DLD1 (cell line): ENCODE results near the gene ZNF618.

ENCODE experiments used
- in situ Hi-C: cut with HindIII; loops from 2 replicates; pipeline ENCODE4 v1.10.0; 2017; ENCODE audit warnings: low sequenced_read_pairs

ZNF618 gene

DNA sequence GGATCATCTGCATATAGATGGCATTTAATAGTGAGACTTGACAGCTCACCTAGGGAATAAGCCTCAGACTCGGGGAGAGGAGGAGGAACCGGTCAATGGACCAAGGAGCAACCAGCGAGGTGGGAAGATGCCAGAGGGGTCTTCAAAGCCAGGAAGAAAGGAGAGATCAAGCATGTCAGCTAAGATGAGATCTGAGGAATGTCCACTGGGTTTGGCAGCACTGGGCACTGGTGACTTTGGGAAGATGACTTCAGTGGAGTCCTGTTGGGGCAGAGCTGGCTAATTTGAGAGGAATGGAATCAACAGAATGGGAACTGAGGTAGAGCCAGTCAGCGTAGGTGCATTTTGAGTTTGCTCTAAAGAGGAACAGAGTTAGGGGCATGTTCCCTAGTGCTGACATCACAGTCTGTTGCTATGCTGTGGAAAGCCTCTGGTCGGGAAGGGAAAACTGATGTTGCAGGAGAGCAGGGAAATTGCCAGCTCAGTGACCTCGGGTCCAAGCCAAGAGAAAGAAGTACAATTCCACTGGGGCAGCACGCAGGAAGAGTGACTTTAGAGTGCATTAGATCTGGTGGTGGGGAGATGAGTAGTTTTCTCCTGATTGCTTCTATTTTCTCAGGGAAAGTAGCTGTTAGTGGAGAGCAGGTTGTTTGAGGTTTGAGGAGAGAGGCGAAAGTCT lies 56.9 kb downstream of the ZNF618 start:
- in situ Hi-C loops = no loop called here

DNA sequence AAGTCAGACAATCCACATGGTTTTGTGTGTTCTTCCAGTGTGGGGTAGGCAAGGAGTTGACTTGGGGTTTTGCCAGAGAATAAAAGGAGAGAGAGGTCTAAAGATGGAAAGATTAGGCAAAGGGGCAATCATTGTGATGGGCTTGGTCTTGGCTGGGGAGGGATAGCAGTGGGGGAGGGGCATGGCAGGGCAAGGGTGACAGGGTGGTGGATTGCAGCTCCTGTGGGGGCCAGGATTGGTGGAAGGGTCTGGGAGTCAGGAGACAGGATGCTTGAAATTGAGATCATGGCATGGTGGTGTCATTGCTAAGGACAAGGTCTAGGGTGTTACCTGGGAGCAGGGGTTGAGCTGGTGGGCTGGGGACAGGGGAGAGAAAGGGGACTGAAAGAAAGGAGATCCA lies 57.6 kb downstream of the ZNF618 start:
- in situ Hi-C loops = no loop called here

DNA sequence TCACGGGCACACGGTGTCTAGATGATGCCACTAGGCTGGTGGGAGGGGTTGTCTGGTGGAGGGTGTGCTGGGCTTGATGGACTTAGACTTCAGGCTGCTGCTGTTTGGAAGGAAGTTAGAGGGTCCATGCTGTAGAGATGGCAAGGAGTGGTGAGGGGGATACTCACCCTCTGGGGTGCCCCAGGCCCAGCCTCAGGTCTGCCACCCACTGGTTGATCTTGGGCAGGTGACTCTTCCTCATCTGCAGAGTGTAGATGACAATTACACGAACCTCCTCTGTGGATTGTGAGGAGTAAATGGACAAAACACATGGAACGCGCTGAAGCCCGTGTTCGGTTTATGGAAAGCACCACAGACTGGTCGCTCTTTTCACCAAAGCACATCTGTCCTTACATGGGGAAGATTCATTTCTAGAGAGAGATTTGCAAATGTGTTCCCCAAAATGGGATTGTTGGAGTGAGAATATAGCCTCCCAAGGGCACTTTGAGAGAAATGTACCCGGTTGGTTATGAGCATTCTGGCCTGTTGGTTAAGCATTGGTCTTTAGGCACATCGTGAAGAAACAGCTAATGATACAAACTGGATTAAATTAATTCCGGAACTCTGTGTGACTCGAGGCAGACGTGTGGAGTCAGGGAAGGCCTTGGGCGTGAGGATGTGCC lies 58.2 kb downstream of the ZNF618 start:
- in situ Hi-C loops = no loop called here

DNA sequence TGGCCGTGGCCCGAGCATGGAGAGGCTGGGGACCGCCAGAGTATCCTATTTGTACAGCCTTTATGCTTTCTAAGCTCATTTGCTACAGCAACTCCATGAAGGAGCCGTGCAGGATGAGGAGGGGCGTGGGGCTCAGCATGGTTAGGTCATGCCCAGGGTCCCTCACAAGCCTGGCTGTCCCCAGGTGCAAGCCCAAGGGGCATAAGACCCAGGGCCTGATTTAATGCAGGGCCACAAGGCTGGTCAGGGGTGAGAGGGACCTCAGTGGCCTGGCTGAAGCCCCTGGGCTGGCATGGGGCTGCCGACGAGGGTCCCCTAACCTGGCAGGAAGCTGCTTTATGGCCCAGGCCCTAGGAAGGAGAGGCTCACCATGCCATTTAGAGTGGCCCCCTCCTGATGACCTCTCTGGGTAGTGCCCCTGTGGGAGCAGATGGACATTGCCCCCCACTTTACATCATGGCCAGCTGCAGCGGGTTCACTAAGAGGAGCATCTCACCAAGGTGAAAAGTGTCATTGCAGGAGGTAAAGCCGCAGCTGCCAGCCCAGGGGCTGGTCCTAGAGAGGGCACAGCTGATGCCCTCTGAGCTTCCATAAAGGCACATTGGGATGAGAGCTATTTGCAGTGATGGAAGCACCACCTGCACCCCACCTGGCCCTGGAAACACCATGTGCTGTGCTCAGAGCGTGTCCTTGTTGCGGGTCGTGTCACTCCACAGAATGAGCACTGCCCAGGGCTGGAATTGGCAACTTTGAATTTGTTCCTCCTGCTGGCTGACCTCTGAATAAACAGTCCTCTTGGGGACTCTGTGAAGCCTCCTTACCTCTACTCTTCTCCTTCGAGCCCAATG lies 58.9 kb downstream of the ZNF618 start:
- in situ Hi-C loops = no loop called here

DNA sequence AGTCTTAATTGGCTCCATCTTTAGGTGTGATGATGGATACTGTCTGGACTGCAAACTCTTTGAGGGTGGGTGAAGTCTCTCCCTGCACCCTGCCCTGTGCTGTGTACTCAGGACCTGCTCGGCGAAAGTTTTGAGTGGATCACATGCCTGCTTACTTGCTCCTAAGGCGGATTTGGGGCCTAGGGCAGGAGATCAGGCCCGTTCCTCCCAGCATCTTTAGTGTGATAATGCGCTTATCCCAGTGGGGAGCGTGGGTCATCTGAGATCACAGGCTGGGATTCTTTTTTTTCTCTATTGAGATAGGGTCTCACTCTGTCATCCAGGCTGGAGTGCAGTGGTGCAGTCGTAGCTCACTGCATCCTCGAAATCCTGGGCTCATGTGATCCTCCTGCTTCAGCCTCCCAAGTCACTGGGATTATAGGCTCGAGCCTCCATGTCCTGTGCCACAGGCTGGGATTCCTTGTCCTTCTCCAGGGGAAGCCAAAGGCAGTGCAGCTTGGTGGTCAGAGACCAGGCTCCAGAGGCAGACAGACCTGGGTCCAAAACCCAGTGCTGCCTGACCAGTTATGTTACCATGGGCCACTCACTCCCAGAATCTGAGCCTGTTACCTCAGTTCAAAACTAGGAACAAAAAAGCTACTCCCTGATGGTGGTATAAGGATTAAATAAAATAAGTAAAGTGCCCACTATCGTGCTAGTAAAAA lies 59.7 kb downstream of the ZNF618 start:
- in situ Hi-C loops = no loop called here

DNA sequence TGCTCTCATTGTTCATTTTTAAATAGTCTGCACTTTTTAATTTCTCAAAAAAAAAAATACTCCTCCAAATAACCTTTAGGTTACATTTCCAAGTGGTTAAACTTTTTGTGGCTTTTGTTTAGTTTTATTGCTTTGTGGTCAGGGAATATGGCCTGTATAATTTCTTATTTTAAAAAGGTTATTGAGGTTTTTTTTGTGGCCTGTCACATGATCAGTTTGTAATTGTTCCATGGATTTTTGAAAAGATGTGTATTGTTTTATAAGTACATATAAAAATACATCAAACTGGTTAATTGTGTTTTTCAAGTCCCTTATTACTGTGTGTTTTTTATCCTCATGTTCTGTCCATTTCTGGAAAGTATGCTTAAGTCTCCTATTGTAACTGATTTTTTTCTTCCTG lies 64.0 kb downstream of the ZNF618 start:
- in situ Hi-C loops = no loop called here

DNA sequence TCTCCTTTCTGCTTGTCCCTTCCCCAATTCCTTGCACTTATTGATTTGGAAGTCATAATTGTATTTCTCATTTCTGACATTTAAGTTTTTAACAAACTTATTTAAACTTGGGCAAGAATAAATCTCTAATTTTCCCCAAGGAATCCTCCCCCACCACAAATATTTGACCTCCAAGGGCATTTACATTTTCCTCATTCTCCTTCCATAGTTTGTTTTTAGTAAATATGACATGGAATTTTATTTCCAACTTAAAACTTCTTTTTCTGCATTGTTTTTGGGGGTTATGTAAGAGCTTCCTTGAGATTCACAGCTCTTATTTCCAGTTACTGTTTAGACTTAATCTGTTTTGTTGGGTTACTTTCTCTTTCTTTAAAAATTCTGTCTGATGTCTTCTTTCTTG lies 64.9 kb downstream of the ZNF618 start:
- in situ Hi-C loops = no loop called here

DNA sequence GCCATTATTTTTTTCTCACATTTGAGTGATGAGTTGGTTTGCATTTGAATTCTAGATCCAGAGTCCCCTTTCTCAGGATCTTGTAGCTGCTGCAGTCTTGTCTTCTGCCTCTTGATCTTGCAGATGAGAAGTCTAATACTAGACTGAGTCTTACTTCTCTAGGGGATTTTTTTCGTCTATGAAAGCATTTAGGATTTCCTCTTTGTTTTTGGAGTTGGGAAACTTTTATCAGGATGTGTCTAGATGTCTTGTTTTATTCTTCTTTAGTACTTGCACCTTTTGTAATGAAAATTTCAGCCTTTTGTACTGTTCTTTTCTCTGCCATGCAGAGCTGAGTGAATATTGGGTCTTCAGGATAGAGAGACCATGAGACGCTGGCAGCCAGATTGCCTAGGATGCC lies 65.4 kb downstream of the ZNF618 start:
- in situ Hi-C loops = no loop called here

DNA sequence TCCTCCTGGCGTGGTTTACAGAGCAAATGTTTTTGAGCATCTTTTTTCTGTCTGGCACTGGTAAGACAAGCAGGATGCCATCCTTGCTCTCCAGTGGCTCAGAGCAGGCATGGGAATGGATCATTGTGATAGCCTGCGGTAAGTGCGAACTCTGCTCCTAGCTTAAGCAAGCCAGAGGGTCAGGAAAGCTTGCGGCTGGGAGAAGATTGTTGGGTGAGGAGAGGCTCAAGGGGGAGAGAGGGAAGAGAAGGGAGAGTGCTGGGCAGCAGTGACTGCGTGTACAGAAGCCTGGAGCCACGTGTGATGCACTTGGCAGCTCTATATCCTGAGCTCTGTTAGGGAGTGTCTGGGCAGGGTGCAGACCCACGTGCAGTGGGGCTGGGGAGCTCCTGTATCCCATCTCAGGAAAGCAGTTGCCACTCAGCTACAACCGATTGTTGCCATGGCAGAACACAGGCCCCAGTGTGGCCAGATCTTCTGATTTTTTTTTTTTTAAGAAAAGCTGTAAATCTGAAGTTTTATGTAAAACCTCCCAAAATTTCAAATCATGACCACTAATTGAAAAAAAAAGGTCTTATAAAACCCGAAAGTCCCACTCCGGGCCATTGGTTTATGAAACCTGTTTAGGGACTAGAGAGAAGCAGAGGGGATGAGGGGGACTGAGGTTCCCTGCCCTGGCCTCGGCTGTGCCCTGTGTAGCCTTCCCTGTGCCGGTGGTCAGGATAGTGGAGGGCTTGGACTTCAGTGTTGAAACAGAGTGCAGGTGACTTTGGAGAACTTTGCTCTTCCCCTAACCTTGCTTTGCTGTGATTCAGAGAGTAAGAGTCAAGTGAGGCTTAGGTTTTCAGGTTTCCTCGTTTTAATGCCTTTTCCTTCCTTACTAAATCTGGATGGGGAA lies 67.3 kb downstream of the ZNF618 start:
- in situ Hi-C loops = no loop called here

DNA sequence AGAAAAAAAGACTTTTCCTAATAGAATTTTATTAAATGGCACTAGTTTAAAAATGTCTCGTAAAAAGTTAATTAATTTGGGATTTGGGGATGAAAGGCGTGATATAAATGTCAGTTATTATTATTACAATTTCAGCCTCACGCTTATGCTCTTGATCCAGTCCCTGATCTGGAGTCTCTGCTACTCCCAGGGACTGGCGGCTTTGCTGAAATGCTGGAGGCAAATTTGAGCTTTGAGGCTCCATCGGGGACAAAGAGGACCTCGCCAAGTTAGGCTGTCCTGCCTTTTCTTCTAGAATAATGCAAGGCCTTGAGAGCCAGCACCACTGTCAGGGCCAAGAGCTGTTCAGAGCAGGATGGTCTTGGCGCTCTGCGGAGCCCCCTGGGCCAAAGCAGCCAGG lies 69.7 kb downstream of the ZNF618 start:
- in situ Hi-C loops = no loop called here

DNA sequence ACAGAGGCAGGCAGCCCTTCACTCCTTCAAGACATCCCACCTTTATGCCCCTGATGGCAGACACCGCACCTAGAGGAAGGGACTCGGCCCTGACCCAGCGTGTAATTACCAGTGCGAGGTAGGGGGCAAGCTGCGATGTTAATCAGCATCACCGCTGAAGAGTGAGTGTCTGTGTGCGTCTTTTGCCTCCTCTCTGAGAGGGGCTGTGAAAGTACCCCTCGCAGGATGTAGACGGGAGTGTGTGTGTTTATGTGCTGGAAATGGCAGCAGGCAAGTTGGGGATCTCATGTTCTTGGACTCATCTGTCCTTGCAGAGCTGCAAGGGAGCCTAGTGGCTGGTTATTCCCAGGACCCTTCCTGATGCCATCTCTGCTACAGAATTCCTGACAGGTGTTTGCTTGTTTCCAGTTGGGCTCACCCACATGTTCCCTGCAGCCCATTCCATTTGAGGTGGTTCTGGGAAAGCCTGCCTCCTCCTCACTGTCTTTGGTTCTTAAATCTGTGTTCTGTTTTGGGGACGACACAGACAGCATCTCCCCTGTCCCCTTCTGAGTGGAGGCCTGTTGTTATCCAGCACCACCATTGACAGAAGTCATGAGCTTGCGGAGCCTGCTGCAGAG lies 70.5 kb downstream of the ZNF618 start:
- in situ Hi-C loops = no loop called here

DNA sequence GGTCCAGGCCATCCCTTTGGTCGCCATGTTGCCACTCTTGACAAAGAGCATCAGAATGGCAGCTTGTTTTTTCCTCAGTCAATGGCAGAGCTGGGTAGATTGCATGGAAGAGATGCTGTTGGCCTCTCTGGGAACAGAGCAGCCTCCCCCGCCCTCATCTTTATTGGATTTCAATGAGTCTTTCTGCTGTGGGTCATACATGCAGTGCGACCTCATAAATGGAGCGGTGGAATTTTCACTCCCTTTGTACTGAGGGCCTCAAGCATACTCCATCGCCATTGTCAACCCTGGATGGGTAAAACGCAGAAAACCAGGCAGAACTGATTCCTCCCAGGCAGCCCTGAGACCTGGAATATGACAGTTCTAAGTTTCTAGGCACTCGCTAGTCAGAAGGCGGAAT lies 71.8 kb downstream of the ZNF618 start:
- in situ Hi-C loops = no loop called here

DNA sequence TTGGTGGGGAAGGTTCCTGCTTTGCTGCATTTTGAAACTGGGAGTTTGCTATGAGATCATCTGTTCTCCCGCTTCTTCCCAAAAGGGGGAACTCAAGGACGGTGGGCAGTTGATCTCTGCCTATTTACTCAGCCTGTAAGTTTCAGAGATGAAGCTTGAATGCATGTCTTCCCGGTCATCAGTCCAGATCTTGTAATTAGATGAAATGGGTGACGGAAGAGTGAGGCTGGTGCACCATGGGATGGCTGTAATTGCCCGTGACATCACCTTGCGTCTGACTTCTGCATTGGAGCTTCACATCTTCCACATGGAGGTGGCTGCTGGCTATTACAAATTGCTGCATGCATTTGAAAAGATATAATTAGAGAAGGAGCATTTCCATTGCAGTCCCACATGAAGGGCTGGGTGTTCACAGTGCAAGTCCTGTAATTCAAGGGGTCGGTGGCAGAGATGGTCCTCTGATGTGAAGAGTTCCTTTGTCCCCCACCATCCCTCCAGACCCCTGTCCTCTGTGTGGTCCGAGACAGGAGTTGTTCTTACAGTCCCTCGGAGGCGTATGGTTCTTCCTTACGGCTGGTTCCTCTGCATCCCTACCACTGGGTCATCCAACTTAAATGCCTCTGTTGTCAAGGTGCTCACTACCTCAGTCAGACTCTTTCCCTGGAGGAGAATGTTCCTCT lies 72.9 kb downstream of the ZNF618 start:
- in situ Hi-C loops = no loop called here

DNA sequence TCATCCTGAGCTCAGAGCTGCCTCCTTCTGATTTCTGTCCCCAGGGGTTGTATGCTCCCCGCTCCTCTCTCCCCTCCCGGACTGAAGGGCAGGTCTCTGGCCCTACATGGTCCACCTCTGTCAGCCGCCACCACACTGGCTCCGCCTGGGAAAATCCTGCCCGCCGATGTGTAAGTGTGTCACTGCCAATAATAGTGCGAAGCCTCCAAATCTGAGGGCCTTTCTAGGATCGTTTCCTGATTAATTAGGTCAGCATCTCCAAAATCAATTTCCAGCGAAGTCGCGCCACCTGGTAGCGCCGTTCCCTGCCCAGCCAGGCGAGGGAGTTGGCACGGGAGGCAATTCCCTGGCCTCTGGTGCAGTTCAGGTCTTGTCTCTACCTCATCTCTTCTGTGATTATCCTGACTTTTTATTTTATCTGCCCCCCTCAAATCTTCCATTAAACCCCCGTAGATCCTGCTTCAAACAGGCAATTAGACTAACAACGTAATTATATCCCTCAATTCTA lies 73.5 kb downstream of the ZNF618 start:
- in situ Hi-C loops = no loop called here

DNA sequence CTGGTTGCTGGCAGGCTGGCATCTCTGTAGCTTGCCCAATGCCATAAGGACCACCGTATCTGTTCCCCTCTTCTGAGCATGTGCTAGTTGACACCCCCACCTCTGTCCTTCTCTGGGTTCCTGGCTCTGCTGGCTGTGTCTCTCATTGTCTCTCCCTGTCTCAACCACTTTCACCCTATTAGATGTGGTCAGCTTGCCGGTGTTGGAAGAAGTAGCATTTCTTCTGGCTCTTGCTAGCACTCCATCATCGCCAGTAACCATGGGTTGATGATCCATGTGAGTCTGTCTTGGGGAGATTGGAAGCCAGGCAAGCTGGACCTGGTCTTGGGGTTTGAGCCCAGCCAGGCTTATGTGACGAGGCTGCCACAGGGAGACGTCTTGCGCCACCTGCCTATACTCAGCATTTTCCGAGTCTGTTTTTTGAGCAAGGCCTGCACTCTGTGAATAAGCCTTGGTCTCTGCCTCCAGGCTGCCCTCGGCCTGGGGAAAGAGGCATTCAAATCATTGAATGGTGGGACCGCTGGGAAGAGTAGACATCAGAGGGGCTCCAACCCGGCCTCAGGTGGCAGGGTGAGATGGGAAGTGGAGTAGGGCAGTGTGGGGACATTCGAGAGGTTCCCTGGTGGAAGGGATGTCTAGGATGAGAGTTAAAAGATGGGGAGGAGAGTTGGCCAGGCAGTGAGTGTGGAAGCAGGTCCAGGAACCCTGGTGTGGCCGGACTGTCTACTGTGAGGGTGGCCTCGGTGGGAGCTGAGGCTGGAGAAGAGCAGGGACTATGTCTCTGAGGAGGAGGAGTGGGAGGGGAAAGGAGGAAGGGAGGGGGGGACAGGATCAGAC lies 74.3 kb downstream of the ZNF618 start:
- in situ Hi-C loops = no loop called here

DNA sequence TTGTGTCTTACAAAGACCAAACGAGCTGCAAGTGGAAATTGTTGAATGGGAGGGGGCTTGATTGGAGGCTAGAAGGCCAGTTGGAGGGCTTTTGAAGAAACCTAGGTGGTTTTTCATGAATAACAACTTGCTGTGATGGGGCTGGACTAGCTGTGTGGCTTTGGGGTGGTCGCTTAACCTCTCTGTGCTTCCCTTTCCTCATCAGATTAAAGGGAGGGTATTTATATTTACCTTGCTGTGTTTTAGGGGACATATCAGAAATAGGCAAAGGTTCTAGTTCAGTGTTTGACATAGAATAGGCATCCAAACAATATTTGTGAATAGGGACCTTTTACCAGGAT lies 74.9 kb downstream of the ZNF618 start:
- in situ Hi-C loops = no loop called here

DNA sequence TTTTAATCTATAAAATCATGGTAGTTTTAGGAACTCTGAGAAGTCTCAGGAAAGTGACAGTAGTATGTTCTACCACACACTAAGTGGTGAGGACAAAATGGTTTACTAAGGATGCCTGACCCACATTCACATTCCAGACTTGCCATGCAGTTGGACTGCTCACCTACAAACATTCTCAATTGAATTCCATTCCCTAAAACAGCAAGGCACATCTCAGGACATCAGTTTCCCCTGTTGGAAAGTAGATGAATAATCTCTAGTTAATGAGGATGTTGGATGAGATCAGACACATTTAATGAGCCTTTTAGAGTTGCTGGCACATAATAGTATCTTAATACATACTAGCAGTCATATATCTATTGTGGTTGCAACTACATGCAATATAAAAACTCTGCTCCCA lies 76.6 kb downstream of the ZNF618 start:
- in situ Hi-C loops = no loop called here

DNA sequence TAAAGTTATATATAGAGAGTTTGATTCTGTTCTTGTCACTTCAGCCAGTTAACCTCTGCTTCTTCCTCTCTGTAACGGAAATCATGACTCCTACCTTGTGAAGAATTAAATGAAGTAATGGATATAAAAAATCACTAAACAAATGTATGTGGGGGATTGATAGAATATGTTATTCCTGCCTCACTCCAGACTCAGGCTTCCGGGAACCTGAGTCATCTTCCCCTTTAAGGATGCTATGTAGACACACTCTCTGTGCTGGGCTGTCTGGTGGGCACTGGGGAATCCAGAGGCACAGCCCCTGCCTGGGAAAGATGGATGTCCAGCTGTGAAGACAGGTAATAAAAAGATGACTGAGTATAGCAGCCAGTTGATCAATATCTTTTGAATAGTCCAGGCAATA lies 77.4 kb downstream of the ZNF618 start:
- in situ Hi-C loops = no loop called here
